Measurements from ENCODE around the gene MTMR10.

DNA sequence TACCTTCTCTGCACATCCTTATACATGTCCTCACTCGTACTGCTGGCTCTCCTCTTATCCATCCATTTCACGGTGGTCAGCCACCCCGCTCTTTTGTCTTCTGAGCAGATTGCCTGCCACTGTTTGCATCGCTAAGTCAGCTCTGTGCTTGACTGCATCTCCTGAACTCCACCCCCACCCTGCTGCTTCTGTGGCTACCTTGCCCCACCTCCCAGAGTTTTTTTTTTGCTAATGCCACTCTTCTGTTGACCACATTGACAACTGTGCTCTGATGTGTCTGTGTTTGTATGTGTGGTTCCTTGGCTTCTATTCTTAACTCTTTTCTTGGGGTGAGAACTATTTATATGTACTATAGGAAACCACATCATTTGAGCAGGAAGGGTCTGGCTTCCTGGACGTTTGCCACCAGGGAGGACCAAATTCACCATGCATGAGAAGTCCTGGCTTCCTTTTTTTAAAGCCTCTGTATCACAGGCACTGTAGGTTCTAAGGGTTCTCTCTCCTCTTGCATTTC, 12.8 kb upstream of the MTMR10 start:
- TF ChIP-seq, protein P1, sequence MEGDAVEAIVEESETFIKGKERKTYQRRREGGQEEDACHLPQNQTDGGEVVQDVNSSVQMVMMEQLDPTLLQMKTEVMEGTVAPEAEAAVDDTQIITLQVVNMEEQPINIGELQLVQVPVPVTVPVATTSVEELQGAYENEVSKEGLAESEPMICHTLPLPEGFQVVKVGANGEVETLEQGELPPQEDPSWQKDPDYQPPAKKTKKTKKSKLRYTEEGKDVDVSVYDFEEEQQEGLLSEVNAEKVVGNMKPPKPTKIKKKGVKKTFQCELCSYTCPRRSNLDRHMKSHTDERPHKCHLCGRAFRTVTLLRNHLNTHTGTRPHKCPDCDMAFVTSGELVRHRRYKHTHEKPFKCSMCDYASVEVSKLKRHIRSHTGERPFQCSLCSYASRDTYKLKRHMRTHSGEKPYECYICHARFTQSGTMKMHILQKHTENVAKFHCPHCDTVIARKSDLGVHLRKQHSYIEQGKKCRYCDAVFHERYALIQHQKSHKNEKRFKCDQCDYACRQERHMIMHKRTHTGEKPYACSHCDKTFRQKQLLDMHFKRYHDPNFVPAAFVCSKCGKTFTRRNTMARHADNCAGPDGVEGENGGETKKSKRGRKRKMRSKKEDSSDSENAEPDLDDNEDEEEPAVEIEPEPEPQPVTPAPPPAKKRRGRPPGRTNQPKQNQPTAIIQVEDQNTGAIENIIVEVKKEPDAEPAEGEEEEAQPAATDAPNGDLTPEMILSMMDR (conservative IDR thresholded peaks at IDR 0.05 in 1 of 2, IDR thresholded peaks at IDR 0.05 in 1 of 2; ENCODE audit: low read depth in 1 of 2, low read length in 2 of 2), result no peak
- TF ChIP-seq EZH2 (IDR thresholded peaks at IDR 0.05; ENCODE audit: low read length, missing control alignments), result no peak
